KOPT-K1 (cell line): ENCODE results near the gene SFRP5.

Experiments used
- H3K27ac ChIP-seq: fragments of 200-600 bp; sonication (generic); 2 replicates; pipeline ENCODE4 v1.5.1; 2016; ENCODE audit warnings: antibody characterized with exemption, mild to moderate bottlenecking, low read depth, low read length; ENCODE audit not compliant: poor library complexity, severe bottlenecking
- H3K36me3 ChIP-seq: fragments of 200-600 bp; sonication (generic); 2 replicates; pipeline ENCODE4 v1.5.1; 2017; ENCODE audit warnings: antibody characterized with exemption, mild to moderate bottlenecking, low read length, moderate library complexity; ENCODE audit not compliant: insufficient read depth
- H3K9me3 ChIP-seq: fragments of 200-600 bp; sonication (generic); 2 replicates; pipeline ENCODE4 v1.5.1; 2017; ENCODE audit warnings: antibody characterized with exemption, low read length, mild to moderate bottlenecking; ENCODE audit not compliant: insufficient read depth, poor library complexity, severe bottlenecking

The SFRP5 gene

DNA sequence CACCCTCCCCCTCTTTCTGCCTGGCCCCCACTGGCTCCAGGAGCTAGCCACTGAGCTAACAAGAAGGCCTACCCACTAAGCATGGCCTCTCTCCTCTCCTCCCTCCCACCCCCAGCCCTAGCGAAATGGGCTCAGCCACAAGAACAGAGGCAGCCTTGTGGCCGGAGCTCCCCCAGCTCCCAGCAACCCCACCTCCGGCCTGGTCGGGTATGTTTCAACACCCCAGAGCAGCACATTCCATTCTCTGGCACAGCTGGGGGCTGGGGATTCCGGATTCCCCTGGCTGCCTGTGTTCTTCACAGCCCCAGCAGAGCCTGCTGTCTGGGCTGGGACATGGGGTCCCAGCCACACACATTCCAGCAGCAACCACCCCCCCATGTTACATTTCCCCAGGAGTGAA, 9.0 kb downstream of the SFRP5 start:
- Histone ChIP-seq H3K27ac (no peak overlapping the region), H3K9me3 (no peaks in the 10 kb centered on the region), H3K36me3 (peaks cover 49% of the 10 kb centered on the region)

GRCh38 chr10:97762056-97762455, 9.7 kb downstream of the SFRP5 start:
- Histone ChIP-seq H3K27ac (no peak overlapping the region), H3K36me3 (peaks cover 57% of the 10 kb centered on the region), H3K9me3 (no peaks in the 10 kb centered on the region)

DNA sequence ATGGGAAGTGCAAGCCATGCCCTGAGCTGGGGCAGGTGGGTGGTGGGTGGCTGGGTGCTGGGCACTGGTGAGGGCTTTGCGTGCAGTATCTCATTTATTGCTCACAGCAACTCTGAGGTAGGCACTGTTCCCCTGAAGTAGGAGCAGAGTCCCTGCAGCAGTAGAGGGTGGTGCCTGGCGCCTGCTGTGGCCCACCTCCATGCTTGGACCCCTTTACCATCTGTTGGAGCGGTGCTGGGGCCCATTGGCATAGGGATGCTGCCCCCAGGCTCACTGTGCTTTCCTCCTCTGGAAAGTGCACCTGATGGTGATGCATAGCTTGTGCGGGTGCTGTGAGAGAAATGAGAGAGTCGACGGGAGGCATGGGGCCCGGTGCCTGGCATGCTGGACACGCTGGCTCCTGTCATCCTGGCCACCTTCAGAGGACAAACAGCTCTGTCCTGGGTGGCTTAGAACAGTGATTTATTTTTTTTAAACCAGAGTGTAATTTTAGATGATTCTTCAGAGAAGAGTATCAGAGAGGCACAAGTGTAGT, 10.4 kb downstream of the SFRP5 start:
- H3K27ac ChIP-seq, result no peak overlapping the region
- H3K36me3 ChIP-seq, result peaks cover 63% of the 10 kb centered on the region
- H3K9me3 ChIP-seq, result no peaks in the 10 kb centered on the region

DNA sequence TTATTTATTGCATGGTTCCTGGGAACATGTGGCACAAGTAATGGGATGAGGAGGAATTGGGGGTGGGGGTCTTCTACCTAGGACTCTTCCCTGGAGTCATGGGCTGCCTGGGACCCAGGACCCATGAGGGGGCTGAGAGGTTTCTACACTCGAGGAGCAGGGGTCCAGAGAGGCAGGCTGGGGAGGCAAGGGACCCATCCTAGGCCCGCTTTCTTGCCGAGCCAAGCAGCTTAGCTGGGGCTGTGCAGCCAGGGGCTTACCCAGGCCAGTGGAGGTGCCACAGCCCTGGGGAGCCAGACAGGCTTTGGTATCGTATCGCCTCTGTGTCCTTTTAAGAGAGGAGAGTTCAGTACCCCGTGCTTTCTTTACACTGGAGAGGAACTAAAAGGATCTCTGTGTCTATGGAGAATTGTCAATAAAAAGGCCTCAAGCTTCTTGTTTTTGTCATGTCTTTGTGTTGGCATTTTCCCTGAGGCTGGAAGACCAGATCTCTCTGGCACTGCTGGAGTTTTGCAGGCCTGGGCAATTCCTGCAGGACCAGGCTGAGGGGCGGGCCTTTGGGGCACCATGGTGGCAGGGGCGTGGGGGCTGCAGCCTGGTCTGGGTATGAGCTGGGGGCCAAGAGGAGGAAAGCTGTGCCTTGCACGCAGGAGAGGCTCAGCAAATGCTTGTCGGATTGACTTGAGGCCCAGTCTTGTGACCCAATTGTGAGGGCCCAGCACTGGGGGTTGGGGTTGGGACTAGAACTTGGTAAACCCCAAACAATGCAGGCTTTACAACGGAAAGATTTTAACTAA, 11.1 kb downstream of the SFRP5 start:
- Histone ChIP-seq H3K36me3 (peaks cover 71% of the 10 kb centered on the region), H3K9me3 (no peaks in the 10 kb centered on the region), H3K27ac (no peak overlapping the region)

- Histone ChIP-seq H3K9me3 (no peaks in the 10 kb centered on the region), H3K27ac (no peak overlapping the region), H3K36me3 (peaks cover 78% of the 10 kb centered on the region)
These were observed 11.9 kb downstream of the SFRP5 start for GRCh38 chr10:97759946-97760345.

- H3K9me3 ChIP-seq, result no peaks in the 10 kb centered on the region
- H3K27ac ChIP-seq, result no peak overlapping the region
- H3K36me3 ChIP-seq, result peaks cover 84% of the 10 kb centered on the region
These were observed 12.5 kb downstream of the SFRP5 start for GRCh38 chr10:97759158-97759887.

DNA sequence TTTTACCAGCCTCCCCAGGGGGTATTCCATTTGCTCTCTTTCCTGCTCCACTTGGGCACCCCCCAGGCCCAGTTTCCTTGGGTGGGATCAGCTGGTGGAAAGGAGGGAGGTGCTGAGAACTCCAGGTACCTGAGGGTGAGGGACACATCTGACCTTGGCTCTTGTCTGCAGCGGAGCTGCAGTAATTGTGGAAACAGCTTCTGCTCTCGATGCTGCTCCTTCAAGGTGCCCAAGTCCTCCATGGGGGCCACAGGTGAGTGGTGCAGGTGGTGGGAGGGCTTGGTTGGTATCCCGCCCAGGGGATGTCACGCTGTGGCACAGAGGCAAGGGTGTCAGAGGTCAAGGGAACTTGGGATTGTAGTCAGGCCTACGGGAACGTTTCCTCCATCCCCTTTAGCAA, 14.3 kb downstream of the SFRP5 start:
- H3K27ac ChIP-seq, result no peak overlapping the region
- H3K9me3 ChIP-seq, result no peaks in the 10 kb centered on the region
- peaks cover 97% of the 10 kb centered on the region for H3K36me3 ChIP-seq

DNA sequence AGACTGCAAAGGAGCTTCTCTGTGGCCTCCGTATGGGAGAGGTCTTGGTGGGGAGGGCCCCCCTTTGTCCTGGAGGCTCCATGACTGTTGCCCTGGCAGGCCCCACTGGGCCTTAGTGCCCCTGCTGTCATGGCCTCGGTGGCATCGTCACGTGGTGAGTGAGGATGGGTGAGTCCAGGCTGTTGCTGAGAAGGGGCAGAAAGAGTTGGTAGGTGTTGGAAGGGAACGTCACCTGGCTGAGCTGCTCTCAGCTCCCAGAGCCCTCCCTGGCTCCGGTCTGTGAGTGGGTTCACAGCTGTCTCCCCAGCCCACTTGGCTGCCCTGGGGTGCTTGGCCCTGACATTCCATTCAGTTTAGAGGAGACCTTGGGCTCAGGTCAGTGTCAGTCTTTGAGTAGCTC, 16.1 kb downstream of the SFRP5 start:
- Histone ChIP-seq H3K27ac (no peak overlapping the region), H3K9me3 (no peaks in the 10 kb centered on the region), H3K36me3 (peaks cover 98% of the 10 kb centered on the region)

DNA sequence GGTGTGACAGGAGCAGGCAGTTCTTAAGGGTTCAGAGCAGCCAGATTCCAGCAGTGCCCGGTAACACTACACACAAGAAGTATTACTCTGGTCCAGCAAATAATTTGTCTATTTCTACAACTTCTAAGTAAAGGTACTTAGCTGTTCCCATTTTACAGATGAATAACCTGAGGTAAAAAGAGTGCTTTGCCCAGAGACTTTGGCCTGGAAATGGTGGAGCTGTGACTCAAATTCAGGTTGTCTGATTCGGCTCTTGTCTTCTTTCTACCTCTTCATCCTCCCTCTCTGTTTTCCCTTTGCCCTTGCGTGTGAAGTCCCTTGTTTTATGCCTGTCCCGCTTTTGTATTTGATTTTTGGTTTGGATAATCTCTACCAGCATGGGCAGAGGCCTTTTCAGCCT, 17.1 kb downstream of the SFRP5 start:
- Histone ChIP-seq H3K27ac (no peak overlapping the region), H3K36me3 (peaks cover 98% of the 10 kb centered on the region), H3K9me3 (no peaks in the 10 kb centered on the region)

DNA sequence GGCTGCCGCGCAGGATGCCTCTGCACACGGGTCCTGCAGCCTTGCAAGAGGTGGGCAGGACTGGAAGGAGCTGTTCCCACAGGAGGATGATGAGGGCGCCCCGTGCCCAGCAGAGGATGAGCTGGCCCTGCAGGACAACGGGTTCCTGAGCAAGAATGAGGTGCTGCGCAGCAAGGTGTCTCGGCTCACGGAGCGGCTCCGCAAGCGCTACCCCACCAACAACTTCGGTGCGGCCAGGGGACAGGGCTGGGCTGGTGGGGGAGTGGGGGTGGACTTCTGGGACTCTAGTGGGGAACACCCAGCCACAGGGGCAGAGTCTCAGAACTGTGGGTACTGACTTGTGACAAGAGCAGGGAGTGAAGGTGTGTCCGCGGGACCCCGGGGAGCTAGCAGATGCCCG, 18.8 kb downstream of the SFRP5 start:
- Histone ChIP-seq H3K27ac (no peak overlapping the region), H3K9me3 (no peaks in the 10 kb centered on the region), H3K36me3 (peaks cover 100% of the 10 kb centered on the region)

GRCh38 chr10:97748116-97748515, 23.7 kb downstream of the SFRP5 start:
- peaks cover 99% of the 10 kb centered on the region for H3K36me3 ChIP-seq

GRCh38 chr10:97747573-97747972, 24.2 kb downstream of the SFRP5 start:
- no peak overlapping the region for H3K27ac ChIP-seq
- no peaks in the 10 kb centered on the region for H3K9me3 ChIP-seq
- peaks cover 99% of the 10 kb centered on the region for H3K36me3 ChIP-seq

More at GRCh38 chr10:97748116-97748515, 23.7 kb downstream of the SFRP5 start:
- Histone ChIP-seq H3K9me3 (no peaks in the 10 kb centered on the region), H3K27ac (no peak overlapping the region)

DNA sequence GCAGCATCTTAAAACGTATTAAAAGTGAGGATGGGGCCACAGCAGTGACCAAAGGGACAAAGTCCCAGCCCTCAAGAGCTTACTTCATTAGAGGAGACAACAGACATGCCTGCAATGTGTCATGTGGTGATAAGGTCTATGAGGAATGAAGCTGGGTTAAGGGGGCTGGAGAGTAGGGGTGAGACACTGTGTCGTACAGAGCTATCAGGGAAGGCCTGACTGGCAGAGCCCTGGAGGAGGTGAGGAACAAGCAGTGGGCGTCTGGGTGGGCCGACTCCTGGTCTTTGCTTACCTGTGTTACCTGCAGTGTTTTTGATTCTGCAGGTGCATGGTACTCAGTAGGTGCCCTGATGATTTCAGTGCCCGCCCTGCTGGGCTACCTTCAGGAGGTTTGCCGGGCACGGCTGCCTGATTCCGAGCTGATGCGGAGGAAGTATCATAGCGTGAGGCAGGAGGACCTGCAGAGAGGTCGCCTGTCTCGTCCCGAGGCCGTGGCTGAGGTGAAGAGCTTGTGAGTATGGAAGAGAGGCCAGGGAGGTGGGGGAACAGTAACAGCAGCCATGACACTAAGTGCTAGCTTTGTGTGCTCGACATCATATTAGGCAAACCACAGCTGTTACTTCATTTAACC, 27.3 kb downstream of the SFRP5 start:
- Histone ChIP-seq H3K27ac (no peak overlapping the region), H3K9me3 (no peaks in the 10 kb centered on the region), H3K36me3 (peaks cover 97% of the 10 kb centered on the region)

GRCh38 chr10:97743169-97743943, 28.4 kb downstream of the SFRP5 start:
- H3K9me3 ChIP-seq, result no peaks in the 10 kb centered on the region
- peaks cover 92% of the 10 kb centered on the region for H3K36me3 ChIP-seq
- no peak overlapping the region for H3K27ac ChIP-seq
